ENCODE results near the gene LCN6. TPM values are rescaled to one million over a fixed set of nuclear protein-coding genes. Genes with fewer than 3 reads are reported as not detected.
"Not testable (repeated sequence)": the region's sequence is repeated elsewhere in the genome, so short reads cannot be mapped to it uniquely, and the experiment has no call there.

Gene LCN6
- total RNA-seq, 6 experiments from 2014 or later: 0.26 to 0.63 TPM; not detected in 4

DNA sequence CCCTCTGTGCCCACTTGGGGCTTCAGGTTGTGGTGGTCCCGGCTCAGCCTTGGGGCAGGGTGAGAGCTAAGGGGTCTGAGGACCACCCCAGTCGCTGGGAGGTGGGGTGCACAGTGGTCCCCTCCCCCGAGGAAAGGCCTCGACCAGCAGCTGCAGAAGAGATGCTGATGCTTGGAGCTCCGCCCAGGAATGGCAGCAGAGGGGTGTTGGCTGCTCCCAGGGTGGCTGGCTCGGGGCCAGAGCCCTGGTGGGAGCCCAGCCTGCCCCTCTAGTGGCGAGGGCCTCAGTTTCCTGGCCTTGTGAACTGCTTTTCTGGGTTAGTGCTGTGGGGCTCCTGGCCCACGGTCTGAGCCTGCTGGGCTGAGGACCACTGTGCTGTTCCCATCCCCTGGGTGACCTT is 34.8 kb downstream of the LCN6 start:
- H3K36me3 ChIP-seq: no peaks in the 10 kb centered on the region
- DNase-seq (peak in 1 of 3 donors; percentile 58), ATAC-seq (no peak)
- H3K4me1 ChIP-seq: peaks cover 0 to 12% (median 2%) of the 10 kb centered on the region in 4 donors
- no CpG with 5 or more reads among the region's 8 CpGs for WGBS (ENCODE audit: insufficient coverage, low coverage, low lambda C conversion rate, missing lambda C conversion rate)
- no peaks in the 10 kb centered on the region for H3K27me3 ChIP-seq
- TF ChIP-seq, protein P1, sequence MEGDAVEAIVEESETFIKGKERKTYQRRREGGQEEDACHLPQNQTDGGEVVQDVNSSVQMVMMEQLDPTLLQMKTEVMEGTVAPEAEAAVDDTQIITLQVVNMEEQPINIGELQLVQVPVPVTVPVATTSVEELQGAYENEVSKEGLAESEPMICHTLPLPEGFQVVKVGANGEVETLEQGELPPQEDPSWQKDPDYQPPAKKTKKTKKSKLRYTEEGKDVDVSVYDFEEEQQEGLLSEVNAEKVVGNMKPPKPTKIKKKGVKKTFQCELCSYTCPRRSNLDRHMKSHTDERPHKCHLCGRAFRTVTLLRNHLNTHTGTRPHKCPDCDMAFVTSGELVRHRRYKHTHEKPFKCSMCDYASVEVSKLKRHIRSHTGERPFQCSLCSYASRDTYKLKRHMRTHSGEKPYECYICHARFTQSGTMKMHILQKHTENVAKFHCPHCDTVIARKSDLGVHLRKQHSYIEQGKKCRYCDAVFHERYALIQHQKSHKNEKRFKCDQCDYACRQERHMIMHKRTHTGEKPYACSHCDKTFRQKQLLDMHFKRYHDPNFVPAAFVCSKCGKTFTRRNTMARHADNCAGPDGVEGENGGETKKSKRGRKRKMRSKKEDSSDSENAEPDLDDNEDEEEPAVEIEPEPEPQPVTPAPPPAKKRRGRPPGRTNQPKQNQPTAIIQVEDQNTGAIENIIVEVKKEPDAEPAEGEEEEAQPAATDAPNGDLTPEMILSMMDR (IDR thresholded peaks at IDR 0.05): no peak
- TF ChIP-seq POLR2A (IDR thresholded peaks at IDR 0.05): no peak
- peak overlapping the region in 1 of 3 donors; percentile 22 for H3K27ac ChIP-seq
- H3K9me3 ChIP-seq: no peaks in the 10 kb centered on the region
- H3K4me3 ChIP-seq: peak overlapping the region in 1 of 3 donors; percentile 50
- intact Hi-C loops (cut with DNase I): no loop called here

DNA sequence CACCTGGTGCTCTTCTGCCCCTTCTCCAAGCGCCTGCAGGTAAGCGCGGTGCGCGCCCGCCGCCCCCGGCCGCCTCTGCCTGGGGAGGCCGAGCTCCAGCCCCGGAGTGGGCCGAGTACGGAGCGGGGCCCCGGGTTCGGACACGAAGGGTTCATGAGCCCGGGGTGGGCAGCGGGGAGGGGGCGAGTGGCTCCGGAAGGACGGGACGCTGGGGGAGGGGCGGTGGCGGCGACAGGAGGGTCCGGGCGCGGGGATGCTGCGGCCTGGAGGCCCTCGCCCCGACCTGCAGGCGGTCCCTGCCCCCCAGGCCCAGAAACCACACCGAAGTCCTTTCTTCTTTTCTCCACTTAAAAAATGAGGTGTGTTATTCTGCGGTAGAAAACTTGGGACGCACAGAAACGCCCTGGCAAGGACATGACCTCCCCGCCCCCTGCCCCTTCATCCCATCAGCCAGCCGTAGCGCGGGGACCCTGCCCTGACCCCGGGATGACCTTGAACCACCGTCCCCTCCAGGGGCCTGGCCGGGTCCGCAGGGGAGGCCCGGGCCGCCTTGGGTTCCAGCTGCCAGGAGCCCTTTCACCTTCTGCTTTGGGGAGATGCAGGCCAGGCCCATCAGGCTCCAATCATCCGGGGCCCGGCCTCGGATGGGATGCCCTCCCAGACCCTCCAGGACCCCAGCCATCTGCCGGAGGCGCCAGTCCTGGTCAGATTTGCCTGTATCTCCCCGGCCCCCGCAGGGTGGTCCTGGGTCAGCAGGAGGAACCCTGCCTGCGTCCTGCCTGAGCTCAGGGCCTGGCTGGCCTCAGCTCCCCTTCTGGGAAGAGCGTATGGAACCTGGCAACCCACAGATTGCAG is 35.4 kb downstream of the LCN6 start:
- peak in 1 of 3 donors; percentile 56 for DNase-seq
- no peak for TF ChIP-seq POLR2A (IDR thresholded peaks at IDR 0.05)
- TF ChIP-seq, protein P1 (IDR thresholded peaks at IDR 0.05): no peak
- H3K27ac ChIP-seq: peak overlapping the region in 1 of 3 donors; percentile 29

DNA sequence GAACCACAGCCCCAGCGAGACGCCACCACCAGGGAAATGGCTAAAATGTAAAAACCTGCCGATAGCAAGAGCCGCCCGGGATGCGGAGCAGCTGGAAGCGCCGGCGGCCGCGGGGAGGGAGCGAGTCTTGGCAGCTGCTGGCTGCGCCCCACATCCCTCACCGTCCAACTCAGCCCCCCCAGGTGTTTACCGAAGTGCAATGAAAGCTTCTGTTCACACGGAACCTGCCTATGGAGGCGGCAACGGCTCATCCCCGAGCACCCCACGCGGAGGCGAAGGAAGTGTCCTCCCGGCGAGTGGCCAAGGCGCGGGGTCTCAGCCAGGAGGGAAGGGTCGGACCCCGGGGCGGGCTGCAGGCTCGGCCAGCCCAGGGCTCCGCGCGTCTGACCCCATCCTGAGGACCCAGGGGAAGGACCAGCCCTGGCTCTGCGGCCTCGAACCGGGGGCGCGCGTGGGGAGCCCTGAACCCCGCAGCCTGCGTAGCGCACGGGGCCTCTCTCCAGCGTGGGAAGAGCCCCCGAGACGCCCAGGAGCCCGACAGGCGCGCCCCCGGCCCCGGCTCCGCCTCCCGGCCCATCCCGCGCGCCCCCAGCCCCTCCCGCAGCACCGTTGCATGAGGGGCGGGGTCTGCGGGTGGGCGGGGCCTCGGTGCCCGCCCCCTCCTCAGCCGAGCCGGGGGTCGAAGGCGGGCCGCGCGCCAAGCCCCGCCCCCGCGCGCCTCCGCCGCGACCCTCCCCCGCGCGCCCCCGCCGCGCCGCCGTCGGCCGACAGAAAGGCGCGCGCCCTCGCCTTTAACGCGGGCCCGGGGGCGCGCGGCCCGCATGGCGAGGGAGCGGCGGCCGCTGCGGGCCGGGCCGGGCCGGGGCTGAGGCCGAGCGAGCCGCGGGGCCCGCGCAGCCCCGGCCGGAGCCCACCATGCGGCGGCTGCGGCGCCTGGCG is 36.3 kb downstream of the LCN6 start, which contains the start of gene DIPK1B:
TSS of gene DIPK1B (plus strand) at position 822 of the 939 bp plus-strand sequence. CDS start at position 916, 94 bp downstream.
- peak within 1 kb of the TSS in 2 of 3 donors; percentile 3 to 29 for H3K27ac ChIP-seq

More for the DNA sequence above, 35.4 kb downstream of the LCN6 start:
- H3K36me3 ChIP-seq: no peaks in the 10 kb centered on the region
- no peaks in the 10 kb centered on the region for H3K27me3 ChIP-seq
- intact Hi-C loops (cut with DNase I): no loop called here
- peaks cover 0 to 12% (median 2%) of the 10 kb centered on the region in 4 donors for H3K4me1 ChIP-seq
- 1% methylated on average over 22 of the region's 56 CpGs for WGBS (ENCODE audit: insufficient coverage, low coverage, low lambda C conversion rate, missing lambda C conversion rate)
- ATAC-seq: peak in 2 of 4 donors; percentile 1 to 23
- H3K9me3 ChIP-seq: no peaks in the 10 kb centered on the region
- H3K4me3 ChIP-seq: peak overlapping the region; percentile 42 to 50 (median 44)

DNA sequence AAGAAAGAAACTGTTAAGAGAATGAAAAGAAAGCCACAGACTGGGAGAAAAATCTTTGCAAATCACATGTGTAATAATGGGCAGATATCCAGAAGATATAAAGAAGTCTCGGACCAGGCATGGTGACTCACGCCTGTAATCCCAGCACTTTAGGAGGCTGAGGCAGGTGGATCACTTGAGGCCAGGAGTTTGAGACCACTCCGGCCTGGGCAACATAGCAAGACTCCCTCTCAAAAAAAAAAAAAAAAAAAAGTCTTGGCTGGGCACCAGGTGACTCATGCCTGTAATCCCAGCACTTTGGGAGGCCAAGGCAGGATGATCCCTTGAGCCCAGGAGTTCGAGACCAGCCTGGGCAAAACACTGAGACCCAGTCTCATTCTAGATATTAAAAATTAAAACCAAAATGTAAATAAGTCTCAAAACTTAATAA is 37.1 kb downstream of the LCN6 start:
- Histone ChIP-seq H3K27ac (peak overlapping the region in 1 of 3 donors; percentile 3), H3K4me1 (peaks cover 0 to 12% (median 2%) of the 10 kb centered on the region in 4 donors)
- H3K27me3 ChIP-seq; ATAC-seq; intact Hi-C loops (cut with DNase I); H3K9me3 ChIP-seq; H3K4me3 ChIP-seq; H3K36me3 ChIP-seq; DNase-seq: not testable (repeated sequence)
- 30% methylated on average over 2 of the region's 4 CpGs for WGBS (ENCODE audit: insufficient coverage, low coverage, low lambda C conversion rate, missing lambda C conversion rate)

More for the DNA sequence above, 36.3 kb downstream of the LCN6 start, which contains the start of gene DIPK1B:
- peak in 3 of 4 donors; percentile 5 to 7 (median 6) for ATAC-seq
- Histone ChIP-seq H3K36me3 (no peaks in the 10 kb centered on the region), H3K4me1 (peaks cover 0 to 12% (median 2%) of the 10 kb centered on the region in 4 donors), H3K27me3 (no peaks in the 10 kb centered on the region), H3K4me3 (peak within 1 kb of the TSS; percentile 42 to 50 (median 44)), H3K9me3 (no peaks in the 10 kb centered on the region)
- TF ChIP-seq, protein P1 (IDR thresholded peaks at IDR 0.05): no peak
- TF ChIP-seq POLR2A (IDR thresholded peaks at IDR 0.05): no peak
- peak in 1 of 3 donors; percentile 60 for DNase-seq
- intact Hi-C loops (cut with DNase I): no loop called here
- WGBS (ENCODE audit: insufficient coverage, low coverage, low lambda C conversion rate, missing lambda C conversion rate): 34% methylated on average over 20 of the region's 119 CpGs

Measured in right lobe of liver (tissue), 6 donors.